Gastroesophageal sphincter (tissue), 4 donors: ENCODE data around the gene POU2F1. TPM values are rescaled to one million over a fixed set of nuclear protein-coding genes. Genes with fewer than 3 reads are reported as not detected.
"Not testable (repeated sequence)": the region's sequence is repeated elsewhere in the genome, so short reads cannot be mapped to it uniquely, and the experiment has no call there.

Source experiments
- ATAC-seq: fragments of 150-250 bp; one replicate; pipeline ENCODE4 v1.9.1; 2016; ENCODE audit warnings: mild to moderate bottlenecking, moderate library complexity
- H3K27ac ChIP-seq, 4 donors: fragments of 200-600 bp; sonication (generic) in 3 of 4; 1 replicate in 3 of 4; 2 replicates in 1 of 4; pipeline ENCODE4 v1.5.1; 2016 to 2019
- H3K27me3 ChIP-seq: fragments of 200-600 bp; sonication (generic); one replicate; pipeline ENCODE4 v1.5.1; 2019
- H3K36me3 ChIP-seq, 2 donors: fragments of 200-600 bp; sonication (generic); one replicate each; pipeline ENCODE4 v1.5.1; 2019; ENCODE audit warnings: control low read depth in 1 of 2
- H3K4me1 ChIP-seq, 3 donors: fragments of 200-600 bp; sonication (generic); 1 replicate in 2 of 3; 2 replicates in 1 of 3; pipeline ENCODE4 v1.5.1; 2016 to 2019; ENCODE audit warnings: control low read depth in 2 of 3
- H3K4me3 ChIP-seq, 2 donors: fragments of 200-600 bp; sonication (generic); one replicate each; pipeline ENCODE4 v1.5.1; 2019; ENCODE audit warnings: mild to moderate bottlenecking in 1 of 2, moderate library complexity in 1 of 2
- H3K9me3 ChIP-seq, 3 donors: fragments of 200-600 bp; sonication (generic); one replicate each; pipeline ENCODE4 v1.5.1; 2017 to 2019; ENCODE audit warnings: control low read depth in 2 of 3
- EP300 ChIP-seq: sonication (generic); formaldehyde crosslinking; IDR thresholded peaks from one replicate; pipeline ENCODE4 v1.6.1; 2017; ENCODE audit warnings: antibody characterized with exemption, mild to moderate bottlenecking
- POLR2A ChIP-seq, 2 donors: fragments of 450-650 bp; IDR thresholded peaks; one replicate each; pipeline ENCODE4 v1.6.1; 2017; ENCODE audit warnings: antibody characterized with exemption in 2 of 2, mild to moderate bottlenecking in 2 of 2, moderate library complexity in 1 of 2
- POLR2AphosphoS5 ChIP-seq: sonication (generic); formaldehyde crosslinking; IDR thresholded peaks from one replicate; pipeline ENCODE4 v1.6.1; 2017; ENCODE audit warnings: antibody characterized with exemption
- WGBS, 2 donors: methylation state at CpG; one replicate each; pipeline ENCODE4 v1.1.5; 2018; ENCODE audit warnings: low coverage in 1 of 2; 5-methylcytosine and 5-hydroxymethylcytosine counted together
- total RNA-seq, 4 donors: library from RNA; depleted of rRNA; stranded (reverse); fragments of >200 nt; gene quantifications; one replicate each; pipeline ENCODE4 v1.1.0, GENCODE V29; 2016
- TF ChIP-seq, protein P1 (sequence below), 4 experiments: fragments of 200-600 bp in 2 of 4; fragments of 450-650 bp in 2 of 4; sonication (generic) in 1 of 4; IDR thresholded peaks; one replicate each; pipeline ENCODE4 v1.5.1; 2017 to 2019; ENCODE audit warnings: antibody characterized with exemption in 4 of 4, mild to moderate bottlenecking in 2 of 4, moderate library complexity in 2 of 4

The POU2F1 gene
- total RNA-seq, 4 donors from 2014 or later = 8.0 to 15.7 (median 10.2) TPM

GRCh38 chr1:167200749-167201148, 19.9 kb upstream of the POU2F1 start:
- no peak overlapping the region for H3K27ac ChIP-seq
- no peak for ATAC-seq
- no peak for TF ChIP-seq POLR2AphosphoS5
- TF ChIP-seq POLR2A (IDR thresholded peaks at IDR 0.05) = no peak
- TF ChIP-seq EP300 = no peak
- TF ChIP-seq, protein P1, sequence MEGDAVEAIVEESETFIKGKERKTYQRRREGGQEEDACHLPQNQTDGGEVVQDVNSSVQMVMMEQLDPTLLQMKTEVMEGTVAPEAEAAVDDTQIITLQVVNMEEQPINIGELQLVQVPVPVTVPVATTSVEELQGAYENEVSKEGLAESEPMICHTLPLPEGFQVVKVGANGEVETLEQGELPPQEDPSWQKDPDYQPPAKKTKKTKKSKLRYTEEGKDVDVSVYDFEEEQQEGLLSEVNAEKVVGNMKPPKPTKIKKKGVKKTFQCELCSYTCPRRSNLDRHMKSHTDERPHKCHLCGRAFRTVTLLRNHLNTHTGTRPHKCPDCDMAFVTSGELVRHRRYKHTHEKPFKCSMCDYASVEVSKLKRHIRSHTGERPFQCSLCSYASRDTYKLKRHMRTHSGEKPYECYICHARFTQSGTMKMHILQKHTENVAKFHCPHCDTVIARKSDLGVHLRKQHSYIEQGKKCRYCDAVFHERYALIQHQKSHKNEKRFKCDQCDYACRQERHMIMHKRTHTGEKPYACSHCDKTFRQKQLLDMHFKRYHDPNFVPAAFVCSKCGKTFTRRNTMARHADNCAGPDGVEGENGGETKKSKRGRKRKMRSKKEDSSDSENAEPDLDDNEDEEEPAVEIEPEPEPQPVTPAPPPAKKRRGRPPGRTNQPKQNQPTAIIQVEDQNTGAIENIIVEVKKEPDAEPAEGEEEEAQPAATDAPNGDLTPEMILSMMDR (IDR thresholded peaks at IDR 0.05) = no peak
- H3K4me3 ChIP-seq = no peak overlapping the region
- H3K4me1 ChIP-seq = no peaks in the 10 kb centered on the region
- H3K36me3 ChIP-seq = no peaks in the 10 kb centered on the region
- peaks cover 0 to 12% (median 0%) of the 10 kb centered on the region in 3 donors for H3K9me3 ChIP-seq
- 95 to 100% methylated on average over 2 to 3 of the region's 3 CpGs for WGBS, 2 donors
- no peaks in the 10 kb centered on the region for H3K27me3 ChIP-seq

GRCh38 chr1:167202049-167202448, 18.6 kb upstream of the POU2F1 start:
- Histone ChIP-seq H3K27me3 (no peaks in the 10 kb centered on the region), H3K4me1 (no peaks in the 10 kb centered on the region), H3K27ac (no peak overlapping the region), H3K36me3 (no peaks in the 10 kb centered on the region), H3K4me3 (no peak overlapping the region), H3K9me3 (peaks cover 0 to 12% (median 0%) of the 10 kb centered on the region in 3 donors)
- WGBS, 2 donors = 78 to 92% methylated on average over 3 of the region's 3 CpGs
- ATAC-seq = no peak
- TF ChIP-seq EP300 (no peak), POLR2A (IDR thresholded peaks at IDR 0.05) (no peak)
- TF ChIP-seq, protein P1 (IDR thresholded peaks at IDR 0.05) = no peak

DNA sequence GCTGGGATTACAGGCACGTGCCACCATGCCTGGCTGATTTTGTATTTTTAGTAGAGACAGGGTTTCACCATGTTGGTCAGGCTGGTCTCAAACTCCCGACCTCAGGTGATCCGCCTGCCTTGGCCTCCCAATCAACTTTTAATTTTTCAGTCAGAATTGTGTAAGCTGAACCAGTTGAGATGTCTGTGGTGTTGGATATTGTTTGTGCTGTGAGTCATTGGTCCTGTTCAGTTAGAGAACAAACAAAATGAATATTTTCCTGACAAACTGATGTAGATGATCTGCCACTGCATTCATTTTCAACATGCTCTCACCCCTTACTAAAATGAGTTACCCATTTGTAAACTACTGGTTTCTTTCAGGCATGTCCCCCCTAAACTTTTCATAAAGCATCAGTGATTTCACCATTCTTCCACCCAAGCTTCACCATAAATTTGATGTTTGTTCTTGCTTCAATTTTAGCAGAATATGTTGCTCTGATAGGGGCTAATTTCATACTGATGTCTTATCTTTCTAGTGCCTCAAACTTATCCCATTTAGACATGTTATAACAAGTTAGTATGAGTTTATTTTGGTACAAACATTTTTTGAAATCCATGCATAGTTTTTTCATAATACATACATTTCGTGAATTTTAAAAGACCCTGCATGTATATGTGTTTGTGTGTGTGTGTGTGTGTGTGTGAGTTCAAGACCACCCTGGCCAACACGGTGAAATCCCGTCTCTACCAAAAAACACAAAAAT, 15.2 kb upstream of the POU2F1 start:
- not testable (repeated sequence) for H3K36me3 ChIP-seq, H3K4me1 ChIP-seq, H3K27me3 ChIP-seq, H3K27ac ChIP-seq, ATAC-seq, H3K4me3 ChIP-seq
- 80 to 94% methylated on average over 1 to 3 of the region's 6 CpGs for WGBS, 2 donors
- peaks cover 0 to 12% (median 0%) of the 10 kb centered on the region in 3 donors for H3K9me3 ChIP-seq

GRCh38 chr1:167206166-167206835, 14.4 kb upstream of the POU2F1 start:
- Histone ChIP-seq H3K9me3 (peaks cover 0 to 12% (median 0%) of the 10 kb centered on the region in 3 donors), H3K36me3 (no peaks in the 10 kb centered on the region), H3K4me1 (no peaks in the 10 kb centered on the region), H3K27ac (no peak overlapping the region), H3K4me3 (no peak overlapping the region), H3K27me3 (no peaks in the 10 kb centered on the region)
- no peak for TF ChIP-seq POLR2A (IDR thresholded peaks at IDR 0.05)
- no peak for TF ChIP-seq POLR2AphosphoS5
- TF ChIP-seq EP300 = no peak
- TF ChIP-seq, protein P1 (IDR thresholded peaks at IDR 0.05) = no peak
- 87 to 89% methylated on average over 3 of the region's 3 CpGs for WGBS, 2 donors
- no peak for ATAC-seq

- Histone ChIP-seq H3K4me1 (no peaks in the 10 kb centered on the region), H3K9me3 (peaks cover 0 to 12% (median 0%) of the 10 kb centered on the region in 3 donors), H3K4me3 (no peak overlapping the region), H3K27ac (no peak overlapping the region), H3K36me3 (no peaks in the 10 kb centered on the region), H3K27me3 (no peaks in the 10 kb centered on the region)
- ATAC-seq = no peak
- no peak for TF ChIP-seq POLR2AphosphoS5
- TF ChIP-seq POLR2A (IDR thresholded peaks at IDR 0.05) = no peak
- TF ChIP-seq, protein P1 (IDR thresholded peaks at IDR 0.05) = no peak
- TF ChIP-seq EP300 = no peak
- WGBS, 2 donors = 39 to 54% methylated on average over 6 of the region's 6 CpGs
Observed at GRCh38 chr1:167207940-167208623, 12.6 kb upstream of the POU2F1 start.
